ENCODE data around the gene CNNM4. TPM values are rescaled to one million over a fixed set of nuclear protein-coding genes. Genes with fewer than 3 reads are reported as not detected.

The CNNM4 gene
- total and polyA plus RNA-seq, 3 experiments from 2014 or later: 4.1 to 7.2 (median 6.9) TPM

DNA sequence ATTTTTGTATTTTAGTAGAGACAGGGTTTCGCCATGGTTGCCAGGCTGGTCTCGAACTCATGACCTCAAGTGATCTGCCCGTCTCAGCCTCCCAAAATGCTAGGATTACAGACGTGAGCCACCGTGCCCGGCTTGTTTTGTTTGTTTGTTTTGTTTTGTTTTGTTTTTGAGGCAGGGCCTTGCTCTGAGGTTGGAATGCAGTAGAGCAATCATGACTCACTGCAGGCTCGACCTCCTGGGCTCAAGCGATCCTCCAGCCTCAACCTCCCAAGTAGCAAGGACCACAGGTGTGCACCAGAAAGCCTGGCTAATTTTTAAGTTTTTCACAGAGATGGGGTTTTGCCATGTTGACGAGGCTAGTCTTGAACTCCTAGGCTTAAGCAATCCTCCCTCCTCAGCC, 8.9 kb upstream of the CNNM4 start:
- Histone ChIP-seq H3K4me1 (ENCODE audit: insufficient read depth, low read length) (no peaks in the 10 kb centered on the region), H3K36me3 (ENCODE audit: insufficient read depth, low read length) (no peaks in the 10 kb centered on the region), H3K27me3 (ENCODE audit: insufficient read depth, low read length, poor library complexity, severe bottlenecking) (no peaks in the 10 kb centered on the region), H3K9me3 (ENCODE audit: low read length) (no peaks in the 10 kb centered on the region), H3K27ac (ENCODE audit: low read depth, low read length) (no peak overlapping the region), H3K4me3 (ENCODE audit: low read length) (no peak overlapping the region)
- DNase-seq: no peak
- CTCF ChIA-PET: no interaction called here
- Mint-ChIP-seq H3K27me3 (peaks cover 0 to 4% of the 10 kb centered on the region in 2 donors), H3K36me3 (no peaks in the 10 kb centered on the region), H3K27ac (peak overlapping the region in 1 of 8 donors; percentile 60), H3K4me1 (no peaks in the 10 kb centered on the region), H3K4me3 (no peak overlapping the region), H3K9me3 (no peaks in the 10 kb centered on the region)
- POLR2A ChIA-PET: no interaction called here

GRCh38 chr2:96753661-96754282, 6.9 kb upstream of the CNNM4 start:
- H3K27ac Mint-ChIP-seq: peak overlapping the region in 1 of 8 donors; percentile 2

DNA sequence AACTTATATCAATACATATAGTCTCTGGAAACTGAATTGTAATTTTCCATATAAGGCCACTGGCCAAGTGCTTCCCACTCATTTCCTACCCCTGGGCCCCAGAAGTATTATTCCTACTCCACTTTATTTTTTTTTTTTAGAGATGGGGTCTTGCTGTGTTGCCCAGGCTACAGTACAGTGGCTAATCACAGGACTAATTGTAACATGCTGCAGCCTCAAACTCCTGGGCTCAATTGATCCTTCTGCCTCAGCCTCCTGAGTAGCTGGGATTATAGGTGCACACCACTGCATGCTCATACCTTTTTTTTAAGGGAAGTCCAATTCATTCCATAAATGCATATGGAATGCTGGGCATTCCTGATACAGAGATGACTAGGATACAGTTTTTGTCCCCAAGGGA, 6.4 kb upstream of the CNNM4 start:
- Histone ChIP-seq H3K4me1 (ENCODE audit: insufficient read depth, low read length) (peaks cover 4% of the 10 kb centered on the region), H3K36me3 (ENCODE audit: insufficient read depth, low read length) (no peaks in the 10 kb centered on the region), H3K9me3 (ENCODE audit: low read length) (no peaks in the 10 kb centered on the region), H3K4me3 (ENCODE audit: low read length) (no peak overlapping the region), H3K27ac (ENCODE audit: low read depth, low read length) (no peak overlapping the region), H3K27me3 (ENCODE audit: insufficient read depth, low read length, poor library complexity, severe bottlenecking) (no peaks in the 10 kb centered on the region)
- peaks cover 1 to 6% (median 5%) of the 10 kb centered on the region in 3 donors for H3K4me1 Mint-ChIP-seq
- peaks cover 0 to 4% of the 10 kb centered on the region in 2 donors for H3K27me3 Mint-ChIP-seq
- no peaks in the 10 kb centered on the region for H3K9me3 Mint-ChIP-seq
- CTCF ChIA-PET: no interaction called here
- H3K27ac Mint-ChIP-seq: no peak overlapping the region
- POLR2A ChIA-PET: interaction anchor here (1.0 kb wide), 1 partner anchor 14 kb away, joined by 3 read pairs; no protein-coding TSS in a partner anchor
- DNase-seq: no peak
- H3K4me3 Mint-ChIP-seq: no peak overlapping the region
- H3K36me3 Mint-ChIP-seq: no peaks in the 10 kb centered on the region

More at GRCh38 chr2:96753661-96754282, 6.9 kb upstream of the CNNM4 start:
- Mint-ChIP-seq H3K4me3 (no peak overlapping the region), H3K4me1 (peaks cover 0 to under 1% (median 0%) of the 10 kb centered on the region in 3 donors), H3K36me3 (no peaks in the 10 kb centered on the region), H3K27me3 (peaks cover 0 to 4% of the 10 kb centered on the region in 2 donors), H3K9me3 (no peaks in the 10 kb centered on the region)
- no peaks in the 10 kb centered on the region for H3K9me3 ChIP-seq (ENCODE audit: low read length)
- DNase-seq: no peak
- H3K27me3 ChIP-seq (ENCODE audit: insufficient read depth, low read length, poor library complexity, severe bottlenecking): no peaks in the 10 kb centered on the region
- H3K27ac ChIP-seq (ENCODE audit: low read depth, low read length): no peak overlapping the region
- ChIA-PET CTCF (interaction anchor here (1.2 kb wide), 1 partner anchor 9 kb away, joined by 4 read pairs; no protein-coding TSS in a partner anchor), POLR2A (interaction anchor here (1.0 kb wide), 1 partner anchor 13 kb away, joined by 3 read pairs; no protein-coding TSS in a partner anchor)
- H3K4me3 ChIP-seq (ENCODE audit: low read length): no peak overlapping the region
- H3K36me3 ChIP-seq (ENCODE audit: insufficient read depth, low read length): no peaks in the 10 kb centered on the region
- H3K4me1 ChIP-seq (ENCODE audit: insufficient read depth, low read length): no peaks in the 10 kb centered on the region

DNA sequence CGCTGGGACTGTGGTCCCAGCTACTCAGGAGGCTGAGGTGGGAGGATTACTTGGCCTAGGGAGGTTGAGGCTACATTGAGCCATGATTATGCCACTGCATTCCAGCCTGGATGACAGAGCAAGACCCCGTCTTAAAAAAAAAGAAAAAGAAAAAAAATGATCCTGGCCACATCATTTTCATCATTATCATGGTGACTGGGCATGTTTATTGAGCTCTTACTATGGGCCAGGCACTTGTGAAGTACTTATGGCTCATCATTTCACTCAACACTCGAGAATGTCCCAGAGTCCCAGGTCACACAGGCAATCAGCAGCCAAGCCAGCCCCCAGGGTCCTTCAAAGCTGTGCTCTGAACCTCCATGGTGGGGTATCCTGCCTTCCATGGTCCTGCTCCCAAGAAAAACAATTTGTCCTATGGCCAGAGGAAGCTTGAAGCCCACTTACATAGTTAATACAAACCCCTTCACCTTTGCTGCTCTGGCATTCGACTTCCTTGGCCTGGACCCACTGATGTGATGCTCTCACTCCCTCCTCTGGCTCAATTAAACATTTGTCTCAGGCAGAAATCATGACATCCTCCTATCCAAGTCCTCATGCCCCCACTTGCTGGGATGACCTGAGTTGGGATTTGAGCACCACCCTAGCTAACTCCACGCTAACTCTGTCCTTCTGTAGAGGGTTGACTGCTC, 3.8 kb upstream of the CNNM4 start:
- no peak overlapping the region for H3K4me3 Mint-ChIP-seq
- H3K27me3 Mint-ChIP-seq: no peaks in the 10 kb centered on the region
- peaks cover 19 to 28% (median 25%) of the 10 kb centered on the region in 3 donors for H3K4me1 Mint-ChIP-seq
- no peak for DNase-seq
- peaks cover 24% of the 10 kb centered on the region for H3K4me1 ChIP-seq (ENCODE audit: insufficient read depth, low read length)
- H3K27me3 ChIP-seq (ENCODE audit: insufficient read depth, low read length, poor library complexity, severe bottlenecking): no peaks in the 10 kb centered on the region
- no peaks in the 10 kb centered on the region for H3K36me3 Mint-ChIP-seq
- no peaks in the 10 kb centered on the region for H3K36me3 ChIP-seq (ENCODE audit: insufficient read depth, low read length)
- POLR2A ChIA-PET: interaction anchor here (0.7 kb wide), 1 partner anchor 48 kb away, joined by 5 read pairs; no protein-coding TSS in a partner anchor
- peak overlapping the region in 1 of 8 donors; percentile 14 for H3K27ac Mint-ChIP-seq
- no peak overlapping the region for H3K27ac ChIP-seq (ENCODE audit: low read depth, low read length)
- no peak overlapping the region for H3K4me3 ChIP-seq (ENCODE audit: low read length)
- CTCF ChIA-PET: interaction anchor here (1.0 kb wide), 1 partner anchor 14 kb away, joined by 4 read pairs; no protein-coding TSS in a partner anchor
- H3K9me3 ChIP-seq (ENCODE audit: low read length): no peaks in the 10 kb centered on the region
- no peaks in the 10 kb centered on the region for H3K9me3 Mint-ChIP-seq

DNA sequence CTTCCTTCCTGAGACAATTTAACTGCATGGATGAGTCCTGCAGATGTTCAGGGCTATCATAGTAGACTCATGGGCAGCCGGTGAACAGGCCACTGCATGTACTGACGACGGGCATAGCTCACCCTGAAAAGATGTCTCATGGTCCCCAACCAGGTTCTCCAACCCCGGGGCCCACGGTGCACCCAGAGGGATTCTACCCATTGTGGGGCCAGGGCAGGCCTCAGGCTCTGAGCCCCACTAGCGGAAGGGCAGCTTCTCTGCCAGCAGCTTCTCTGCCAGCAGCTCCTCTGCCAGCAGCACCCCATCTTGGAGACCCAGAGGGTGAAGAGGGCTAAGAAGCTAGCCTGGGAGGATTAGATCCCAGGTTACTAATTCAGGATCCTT, 3.2 kb upstream of the CNNM4 start:
- POLR2A ChIA-PET: no interaction called here
- H3K9me3 ChIP-seq (ENCODE audit: low read length): no peaks in the 10 kb centered on the region
- CTCF ChIA-PET: interaction anchor here (0.7 to 1.0 kb wide), 2 partner anchors 15 to 100 kb away, joined by 3 to 4 read pairs; partner anchors contain the start of gene ANKRD39

GRCh38 chr2:96758987-96759386, 1.7 kb upstream of the CNNM4 start:
- Histone ChIP-seq H3K4me1 (ENCODE audit: insufficient read depth, low read length) (peaks cover 45% of the 10 kb centered on the region), H3K4me3 (ENCODE audit: low read length) (no peak overlapping the region), H3K27me3 (ENCODE audit: insufficient read depth, low read length, poor library complexity, severe bottlenecking) (no peaks in the 10 kb centered on the region), H3K27ac (ENCODE audit: low read depth, low read length) (no peak overlapping the region), H3K36me3 (ENCODE audit: insufficient read depth, low read length) (no peaks in the 10 kb centered on the region), H3K9me3 (ENCODE audit: low read length) (no peaks in the 10 kb centered on the region)
- Mint-ChIP-seq H3K27ac (peak overlapping the region; percentile 50 to 95 (median 86)), H3K4me3 (peak overlapping the region in 4 of 7 donors; percentile 23 to 86 (median 49)), H3K36me3 (no peaks in the 10 kb centered on the region), H3K4me1 (peaks cover 38 to 49% (median 45%) of the 10 kb centered on the region in 3 donors), H3K27me3 (peaks cover 0 to 1% of the 10 kb centered on the region in 2 donors), H3K9me3 (no peaks in the 10 kb centered on the region)
- CTCF ChIA-PET: interaction anchor here (1.6 to 2.8 kb wide), 2 partner anchors 10 to 57 kb away, joined by 4 to 7 read pairs; no protein-coding TSS in a partner anchor
- POLR2A ChIA-PET: no interaction called here
- DNase-seq: no peak

More for the DNA sequence above, 3.2 kb upstream of the CNNM4 start:
- H3K27me3 Mint-ChIP-seq: no peaks in the 10 kb centered on the region
- no peak overlapping the region for H3K27ac ChIP-seq (ENCODE audit: low read depth, low read length)
- no peak overlapping the region for H3K4me3 ChIP-seq (ENCODE audit: low read length)
- H3K27me3 ChIP-seq (ENCODE audit: insufficient read depth, low read length, poor library complexity, severe bottlenecking): no peaks in the 10 kb centered on the region
- peaks cover 30% of the 10 kb centered on the region for H3K4me1 ChIP-seq (ENCODE audit: insufficient read depth, low read length)
- H3K36me3 ChIP-seq (ENCODE audit: insufficient read depth, low read length): no peaks in the 10 kb centered on the region
- peak overlapping the region in 1 of 7 donors; percentile 36 for H3K4me3 Mint-ChIP-seq
- H3K4me1 Mint-ChIP-seq: peaks cover 25 to 33% (median 30%) of the 10 kb centered on the region in 3 donors
- H3K27ac Mint-ChIP-seq: peak overlapping the region in 1 of 8 donors; percentile 59
- H3K36me3 Mint-ChIP-seq: no peaks in the 10 kb centered on the region
- no peaks in the 10 kb centered on the region for H3K9me3 Mint-ChIP-seq
- no peak for DNase-seq

- ChIA-PET CTCF (interaction anchor here (1.3 to 2.8 kb wide), 4 partner anchors 10 to 57 kb away, joined by 4 to 21 read pairs (median 6); no protein-coding TSS in a partner anchor), POLR2A (interaction anchor here (2.7 kb wide), 1 partner anchor 19 kb away, joined by 10 read pairs; the partner anchor contains the start of gene LMAN2L)
- Histone ChIP-seq H3K4me1 (ENCODE audit: insufficient read depth, low read length) (peaks cover 50% of the 10 kb centered on the region), H3K27ac (ENCODE audit: low read depth, low read length) (peak overlapping the region; percentile 69), H3K9me3 (ENCODE audit: low read length) (no peaks in the 10 kb centered on the region), H3K4me3 (ENCODE audit: low read length) (peak overlapping the region; percentile 60), H3K36me3 (ENCODE audit: insufficient read depth, low read length) (no peaks in the 10 kb centered on the region), H3K27me3 (ENCODE audit: insufficient read depth, low read length, poor library complexity, severe bottlenecking) (no peaks in the 10 kb centered on the region)
- Mint-ChIP-seq H3K4me1 (peaks cover 43 to 54% (median 51%) of the 10 kb centered on the region in 3 donors), H3K27ac (peak overlapping the region; percentile 85 to 96 (median 90)), H3K9me3 (no peaks in the 10 kb centered on the region), H3K36me3 (no peaks in the 10 kb centered on the region), H3K27me3 (peaks cover 0 to 1% of the 10 kb centered on the region in 2 donors), H3K4me3 (peak overlapping the region; percentile 86 to 94 (median 87))
- no peak for DNase-seq
Measured at GRCh38 chr2:96759548-96759947, 1.2 kb upstream of the CNNM4 start.
